ENCODE results near the gene MCRS1. TPM values are rescaled to one million over a fixed set of nuclear protein-coding genes. Genes with fewer than 3 reads are reported as not detected.

MCRS1 gene
- total RNA-seq, 1 experiment from 2014 or later, result 103 TPM

- Histone ChIP-seq H4K20me1 (ENCODE audit: control insufficient read depth, insufficient read depth, insufficient read length) (no peaks in the 10 kb centered on the region), H3K27me3 (ENCODE audit: insufficient read depth, low read length) (no peaks in the 10 kb centered on the region), H3K14ac (ENCODE audit: insufficient read depth, low read length) (no peak overlapping the region), H3K79me1 (ENCODE audit: insufficient read depth, low read depth, low read length, poor library complexity, severe bottlenecking) (no peaks in the 10 kb centered on the region), H2BK15ac (ENCODE audit: low read depth, low read length) (no peak overlapping the region), H3K4me2 (ENCODE audit: insufficient read depth, insufficient read length, low read length) (no peak overlapping the region), H3T11ph (ENCODE audit: low read length) (no peak overlapping the region), H3K9me3 (ENCODE audit: control insufficient read depth, low read depth, low read length) (no peaks in the 10 kb centered on the region), H2BK12ac (ENCODE audit: insufficient read length, low read depth, low read length) (no peak overlapping the region), H2AK5ac (ENCODE audit: insufficient read length, low read length) (no peak overlapping the region), H3K23me2 (ENCODE audit: insufficient read length, low read depth, low read length, poor library complexity, severe bottlenecking) (no peaks in the 10 kb centered on the region), H3K4me1 (ENCODE audit: insufficient read depth, low read length) (no peaks in the 10 kb centered on the region), H4K8ac (replicated peaks; ENCODE audit: insufficient read length, low read depth, low read length) (no peak overlapping the region), H3K9ac (ENCODE audit: extremely low read depth, insufficient read length, low read length) (no peak overlapping the region), H2BK120ac (ENCODE audit: low read depth, low read length, poor library complexity, severe bottlenecking) (no peak overlapping the region), H2BK5ac (ENCODE audit: insufficient read length, low read length) (no peak overlapping the region), H4K91ac (ENCODE audit: insufficient read length, low read depth, low read length) (no peak overlapping the region), H2AFZ (ENCODE audit: low read length) (no peak overlapping the region), H3K23ac (ENCODE audit: insufficient read length, low read depth, low read length) (no peak overlapping the region), H4K5ac (ENCODE audit: insufficient read length, low read depth, low read length) (no peak overlapping the region), H2BK20ac (ENCODE audit: low read depth, low read length, poor library complexity, severe bottlenecking) (no peak overlapping the region), H3K27ac (ENCODE audit: insufficient read length, low read depth, low read length) (no peak overlapping the region), H3K56ac (ENCODE audit: insufficient read length, low read depth, low read length) (no peak overlapping the region), H3K4ac (ENCODE audit: low read depth, low read length) (no peak overlapping the region), H3K18ac (ENCODE audit: insufficient read length, low read depth, low read length) (no peak overlapping the region), H3K79me2 (ENCODE audit: insufficient read depth, low read length) (no peaks in the 10 kb centered on the region)
- Mint-ChIP-seq H3K4me3 (no peak overlapping the region), H3K27me3 (ENCODE audit: low read depth) (peaks cover 1% of the 10 kb centered on the region; the same call in 1 of the 2 replicates), H3K36me3 (ENCODE audit: insufficient read depth in 1 of 3, low read depth in 3 of 3) (peaks cover 27 to 59% (median 54%) of the 10 kb centered on the region in 3 experiments; a peak in 6 of 7 replicates), H3K4me1 (no peaks in the 10 kb centered on the region), H3K27ac (no peak overlapping the region), H3K9me3 (no peaks in the 10 kb centered on the region; a peak in 1 of 5 replicates)
- DNase-seq, result no peak
- TF ChIP-seq CTCF (conservative IDR thresholded peaks at IDR 0.05), result no peak
- whole genome bisulfite sequencing (ENCODE audit: extremely low coverage, insufficient read length, low lambda C conversion rate), result no CpG with 5 or more reads among the region's 13 CpGs
These were observed 9.4 kb downstream of the MCRS1 start for GRCh38 chr12:49558526-49558925.

All from H9 (cell line).